ENCODE data around the gene KIF21A. TPM values are rescaled to one million over a fixed set of nuclear protein-coding genes. Genes with fewer than 3 reads are reported as not detected.

The KIF21A gene
- total RNA-seq, 2 donors from 2014 or later = 31.9 to 40.0 TPM

Other genes starting within 250 kb of the KIF21A start
- 10 to 100 TPM in 1 of 2 donors, 1 to 10 TPM in 1; 8.0 to 11.8 TPM for gene ABCD2, start 176.7 kb upstream of the KIF21A start, total RNA-seq